ENCODE measurements around the gene TRIM38.
"Not testable (repeated sequence)": the region's sequence is repeated elsewhere in the genome, so short reads cannot be mapped to it uniquely, and the experiment has no call there.

TRIM38 gene

GRCh38 chr6:25942561-25943147, 19.9 kb upstream of the TRIM38 start:
- no peak for DNase-seq (ENCODE audit: low read depth)

GRCh38 chr6:25943887-25944286, 18.7 kb upstream of the TRIM38 start:
- DNase-seq (ENCODE audit: low read depth) = no peak

DNA sequence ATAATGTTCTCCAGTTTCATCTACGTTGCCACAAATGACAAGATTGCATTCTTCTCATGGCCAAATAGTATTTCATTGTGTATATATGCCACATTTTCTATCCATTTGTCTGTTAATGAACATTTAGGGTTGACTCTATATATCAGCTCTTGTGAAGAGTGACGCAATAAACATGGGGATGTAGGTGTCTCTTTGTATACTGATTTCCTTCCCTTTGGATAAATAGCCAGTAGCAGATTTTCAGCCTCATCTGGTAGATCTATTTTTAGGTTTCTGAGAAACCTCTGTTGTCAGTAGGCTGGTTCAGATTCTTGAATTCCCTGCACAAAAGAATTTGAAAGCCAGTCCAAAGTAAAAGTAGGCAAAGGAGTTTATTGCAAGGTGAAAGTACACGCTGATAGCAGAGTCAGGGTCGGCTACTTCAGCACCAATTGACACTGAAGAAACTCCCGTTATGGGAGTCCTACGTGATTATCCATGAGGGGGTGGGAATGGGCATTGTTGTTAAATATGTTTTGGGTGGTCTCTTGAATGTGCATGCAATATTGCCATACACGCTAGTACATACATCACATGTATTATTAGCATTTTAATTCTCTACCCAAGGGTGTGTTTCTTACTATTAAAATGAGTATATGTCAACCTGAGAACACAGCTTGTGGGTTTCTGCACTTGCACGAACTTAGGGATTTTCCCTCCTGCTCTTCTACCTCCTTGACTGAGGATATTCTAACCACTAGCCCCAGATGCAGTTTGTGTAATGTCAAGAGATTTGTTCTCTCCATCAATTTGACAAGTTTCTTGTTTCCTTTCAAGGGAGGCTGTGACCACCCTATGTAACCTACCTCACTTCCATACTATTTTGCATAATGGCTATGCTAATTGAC, 17.7 kb upstream of the TRIM38 start:
- DNase-seq (ENCODE audit: low read depth) = no peak

DNA sequence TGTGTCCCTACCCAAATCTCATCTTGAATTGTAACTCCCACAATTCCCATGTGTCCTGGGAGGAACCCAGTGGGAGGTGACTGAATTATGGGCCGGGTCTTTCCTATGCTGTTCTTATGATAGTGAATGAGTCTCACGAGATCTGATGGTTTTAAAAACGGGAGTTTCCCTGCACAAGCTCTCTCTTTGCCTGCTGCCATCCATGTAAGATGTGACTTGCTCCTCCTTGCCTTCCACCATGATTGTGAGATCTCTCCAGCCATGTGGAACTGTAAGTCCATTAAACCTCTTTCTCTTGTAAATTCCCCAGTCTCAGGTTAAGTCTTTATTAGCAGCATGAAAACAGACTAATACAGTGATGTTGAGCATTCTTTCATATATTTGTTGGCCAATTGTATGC, 16.9 kb upstream of the TRIM38 start:
- DNase-seq (ENCODE audit: low read depth) = not testable (repeated sequence)

DNA sequence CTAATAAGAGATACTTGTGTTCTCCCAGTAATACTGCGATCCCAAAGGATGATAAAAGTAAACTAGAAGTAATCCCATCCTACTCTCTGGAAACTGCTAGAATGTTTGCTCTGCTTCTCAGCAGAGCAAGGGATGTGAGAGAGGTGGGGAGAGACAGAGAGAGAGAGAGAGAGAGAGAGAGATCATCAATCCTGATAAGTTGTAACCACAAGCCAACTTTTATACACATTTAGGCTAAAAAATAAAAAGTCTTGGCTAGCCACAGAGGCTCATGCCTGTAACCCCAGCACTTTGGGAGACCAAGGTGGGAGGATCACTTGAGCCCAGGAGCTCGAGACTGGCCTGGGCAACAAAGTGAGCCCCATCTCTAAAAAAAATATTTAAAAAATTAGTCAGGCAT, 16.0 kb upstream of the TRIM38 start:
- no peak for DNase-seq (ENCODE audit: low read depth)

- not testable (repeated sequence) for DNase-seq (ENCODE audit: low read depth)
These were observed 15.1 kb upstream of the TRIM38 start for GRCh38 chr6:25947492-25947891.

GRCh38 chr6:25949695-25950094, 12.9 kb upstream of the TRIM38 start:
- no peak for DNase-seq (ENCODE audit: low read depth)

DNA sequence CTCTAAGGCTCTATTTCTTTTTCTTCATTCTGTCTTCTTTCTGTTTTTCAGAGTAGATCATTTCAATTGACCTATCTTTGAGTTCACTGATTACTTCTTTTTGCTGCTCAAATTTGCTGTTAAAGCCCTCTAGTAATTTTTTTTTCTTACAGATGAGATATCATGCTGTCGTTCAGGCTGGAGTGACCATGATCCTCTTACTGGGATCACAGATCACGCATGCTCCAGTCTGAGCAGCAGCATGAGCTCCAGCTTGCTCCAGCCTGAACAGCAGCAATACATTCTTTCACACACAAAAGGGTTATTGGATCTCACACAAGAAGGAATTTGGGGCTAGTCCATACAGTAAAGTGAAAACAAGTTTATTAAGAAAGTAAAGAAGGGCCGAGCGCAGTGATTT, 12.3 kb upstream of the TRIM38 start:
- no peak for DNase-seq (ENCODE audit: low read depth)

DNA sequence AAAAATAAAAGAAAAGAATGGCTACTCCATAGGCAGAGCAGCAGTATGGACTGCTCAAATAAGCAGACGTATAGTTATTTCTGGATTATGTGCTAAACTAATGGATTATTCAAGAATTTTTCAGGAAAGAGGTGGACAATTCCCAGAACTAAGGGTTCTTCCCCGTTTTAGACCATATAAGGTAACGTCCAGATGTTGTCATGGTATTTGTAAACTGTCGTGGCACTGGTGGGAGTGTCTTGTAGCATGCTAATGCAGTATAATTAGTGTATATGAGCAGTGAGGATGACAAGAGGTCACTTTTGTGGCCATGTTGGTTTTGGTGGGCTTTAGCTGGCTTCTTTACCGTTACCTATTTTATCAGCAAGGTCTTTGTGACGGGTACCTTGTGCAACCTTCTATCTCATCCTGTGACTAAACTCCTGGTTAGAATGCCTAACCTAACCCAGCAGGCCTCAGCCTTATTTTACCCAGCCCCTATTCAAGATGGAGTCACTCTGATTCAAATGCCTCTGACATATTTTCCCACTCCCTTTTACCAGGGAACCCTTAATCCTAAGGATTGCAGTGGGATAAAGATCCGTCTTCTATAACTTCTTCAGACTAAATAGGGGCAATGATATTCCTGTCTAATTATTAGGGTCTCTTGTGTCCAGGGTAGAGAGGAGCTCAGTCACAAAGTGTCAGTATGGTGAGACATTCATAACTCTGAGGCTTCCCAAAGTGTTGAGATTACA, 11.1 kb upstream of the TRIM38 start:
- no peak for DNase-seq (ENCODE audit: low read depth)

GRCh38 chr6:25952535-25952934, 10.1 kb upstream of the TRIM38 start:
- no peak for DNase-seq (ENCODE audit: low read depth)

DNA sequence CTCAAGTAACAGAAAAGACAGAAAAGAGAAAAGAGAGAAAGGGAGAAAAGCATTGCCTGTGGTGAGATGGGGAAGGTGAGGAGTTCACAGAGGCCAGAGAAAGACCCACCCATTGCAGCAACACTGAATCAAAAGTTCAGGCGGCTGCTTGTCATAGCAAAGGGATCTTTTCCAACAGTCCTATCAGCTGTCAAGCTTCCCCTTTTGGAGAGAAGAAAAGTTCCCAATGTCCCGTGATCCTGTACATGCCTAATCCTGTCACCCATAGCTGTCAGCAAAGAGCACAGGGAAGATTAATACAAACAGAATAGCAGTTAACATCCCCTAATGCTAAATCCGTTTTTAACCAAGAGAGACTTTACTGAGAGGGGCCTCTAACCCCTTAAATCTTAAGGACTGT, 8.9 kb upstream of the TRIM38 start:
- no peak for DNase-seq (ENCODE audit: low read depth)

- no peak for DNase-seq (ENCODE audit: low read depth)
These were observed 7.8 kb upstream of the TRIM38 start for GRCh38 chr6:25954756-25955155.

- DNase-seq (ENCODE audit: low read depth) = no peak
These were observed 6.4 kb upstream of the TRIM38 start for GRCh38 chr6:25956226-25956625.

- no peak for DNase-seq (ENCODE audit: low read depth)
These were observed 3.9 kb upstream of the TRIM38 start for GRCh38 chr6:25958700-25959162.

DNA sequence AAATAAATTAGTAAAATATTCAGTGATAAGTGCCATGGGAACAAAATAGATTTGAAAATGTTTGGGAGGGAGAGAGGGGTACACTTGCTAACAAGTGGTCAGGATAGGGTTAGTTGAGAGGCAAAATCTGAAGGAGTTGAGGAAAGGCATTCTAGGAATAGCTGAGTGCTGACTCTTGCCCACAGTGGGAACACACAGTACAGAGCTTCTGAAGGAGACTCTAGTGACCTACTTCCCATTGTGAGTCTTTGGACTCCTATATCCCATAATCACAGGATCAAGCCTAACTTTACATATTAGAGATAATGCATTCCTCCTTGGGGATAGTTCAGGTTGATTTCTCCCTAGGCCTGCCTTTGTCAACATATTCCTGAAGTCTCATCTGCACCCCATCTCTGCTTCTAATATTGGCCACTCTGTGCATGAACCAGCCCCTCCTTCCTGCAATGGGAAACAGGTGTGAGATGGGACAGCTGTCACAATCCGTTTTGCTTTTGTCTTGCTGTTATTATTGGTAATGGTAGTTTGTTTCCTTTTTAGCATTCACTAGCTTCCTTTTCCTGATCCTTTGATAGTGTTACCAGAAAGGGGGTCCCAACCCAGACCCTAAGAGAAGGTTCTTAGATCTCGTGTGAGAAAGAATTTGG, 2.6 kb upstream of the TRIM38 start:
- DNase-seq (ENCODE audit: low read depth) = no peak

- peak; percentile 37 for DNase-seq (ENCODE audit: low read depth)
These were observed 1.9 kb upstream of the TRIM38 start for GRCh38 chr6:25960734-25961133.

DNA sequence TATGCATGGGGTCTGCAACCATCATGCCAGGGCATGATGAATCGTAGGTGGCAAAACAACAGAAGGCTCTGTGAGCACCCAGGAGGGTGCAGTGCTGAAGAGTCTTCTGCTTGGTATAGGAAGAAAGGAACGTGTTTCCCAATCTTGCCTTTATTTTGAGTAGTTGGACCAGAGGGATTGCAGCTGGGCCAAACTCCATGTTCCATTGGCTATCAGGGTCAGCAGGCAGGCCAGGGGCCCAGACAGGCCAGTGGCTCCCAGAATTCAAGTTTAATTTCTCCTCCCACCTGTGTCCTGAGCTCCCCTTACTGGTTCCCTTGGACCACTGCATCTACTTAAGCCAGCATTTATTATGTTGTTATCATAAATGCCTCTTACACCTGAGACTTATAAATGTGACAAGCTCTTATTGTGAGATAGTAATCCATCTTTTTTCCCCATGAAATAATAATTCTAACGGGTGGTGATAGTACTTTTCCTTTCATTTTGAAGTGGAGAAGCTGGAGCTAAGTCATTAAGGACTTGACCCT, 918 bp upstream of the TRIM38 start:
- DNase-seq (ENCODE audit: low read depth) = no peak

- DNase-seq (ENCODE audit: low read depth) = no peak
These were observed 973 bp downstream of the TRIM38 start for GRCh38 chr6:25963426-25964123.

DNA sequence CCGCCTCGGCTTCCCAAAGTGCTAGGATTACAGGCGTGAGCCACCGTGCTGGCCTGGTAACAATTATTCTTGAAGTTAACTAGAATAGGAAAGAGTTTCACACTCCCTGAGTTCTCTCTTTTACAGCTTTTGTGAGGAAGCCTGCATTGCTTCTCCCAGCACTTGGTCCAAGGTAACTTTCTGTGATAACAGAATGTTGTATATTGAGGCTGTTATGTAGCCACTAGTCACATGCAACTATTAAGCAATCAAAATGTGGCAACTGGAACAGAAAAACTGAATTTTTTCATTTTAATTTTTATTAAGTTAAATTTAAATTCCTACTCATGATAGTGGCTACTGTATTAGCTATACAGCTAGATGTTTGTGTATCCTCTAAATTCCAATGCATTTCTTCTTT, 2.5 kb downstream of the TRIM38 start:
- DNase-seq (ENCODE audit: low read depth) = no peak

DNA sequence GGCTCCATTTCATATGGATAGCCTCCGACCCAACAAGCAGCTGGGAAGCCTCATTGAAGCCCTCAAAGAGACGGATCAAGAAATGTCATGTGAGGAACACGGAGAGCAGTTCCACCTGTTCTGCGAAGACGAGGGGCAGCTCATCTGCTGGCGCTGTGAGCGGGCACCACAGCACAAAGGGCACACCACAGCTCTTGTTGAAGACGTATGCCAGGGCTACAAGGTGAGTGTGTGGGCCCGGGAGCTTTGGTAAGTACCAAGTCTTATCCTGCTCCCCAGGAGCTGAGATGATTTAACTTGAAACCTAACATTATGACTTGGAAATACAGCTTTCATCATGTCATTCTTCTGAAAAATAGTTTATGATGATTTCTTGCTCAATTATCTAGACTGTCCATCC, 4.1 kb downstream of the TRIM38 start:
- DNase-seq (ENCODE audit: low read depth) = no peak

DNA sequence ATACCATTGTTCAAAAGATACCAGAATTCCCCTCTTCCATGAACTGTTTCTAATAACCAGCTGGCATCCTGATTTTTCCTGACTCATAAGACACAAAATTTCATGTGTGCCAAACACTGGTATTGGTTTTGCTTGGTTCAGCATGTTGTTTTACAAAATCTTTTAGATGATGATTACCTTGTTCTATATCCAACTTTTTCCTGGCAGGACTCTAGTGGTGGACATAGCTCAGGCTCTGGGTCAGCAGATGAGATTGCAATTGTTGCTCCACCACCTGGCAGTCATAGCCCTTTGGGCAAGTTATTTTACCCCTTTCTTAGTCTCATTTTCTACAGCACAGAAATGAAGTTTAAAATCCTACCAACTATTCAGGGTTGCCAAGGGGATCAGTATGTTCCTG, 6.2 kb downstream of the TRIM38 start:
- DNase-seq (ENCODE audit: low read depth) = no peak
